HG03045 (cell line): ENCODE data around the gene ADAD2.

Experiments
- ATAC-seq: cut with Tn5 transposase; IDR thresholded peaks from one replicate; pipeline ENCODE4 v1.9.1; 2021; ENCODE audit warnings: mild to moderate bottlenecking, moderate library complexity; ENCODE audit not compliant: unreplicated experiment

The ADAD2 gene

DNA sequence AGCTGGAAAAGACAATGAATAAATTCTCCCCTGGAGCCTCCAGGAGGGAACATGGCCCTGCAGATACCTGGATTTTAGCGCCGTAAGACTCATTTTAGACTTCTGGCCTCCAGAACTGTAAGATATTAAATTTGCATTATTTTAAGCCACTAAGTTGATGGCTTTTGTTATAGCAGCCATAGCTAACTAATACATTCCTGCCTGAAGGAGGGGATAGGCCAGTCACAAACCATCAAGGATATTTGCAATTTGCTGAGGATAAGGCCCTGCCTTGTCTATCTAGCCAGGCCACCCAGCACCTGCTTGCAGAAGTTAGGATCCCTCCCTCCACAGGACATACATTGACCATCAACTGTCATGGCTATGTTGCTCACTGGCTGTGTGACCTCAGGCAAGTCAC lies 53.8 kb downstream of the ADAD2 start:
- ATAC-seq: no peak

DNA sequence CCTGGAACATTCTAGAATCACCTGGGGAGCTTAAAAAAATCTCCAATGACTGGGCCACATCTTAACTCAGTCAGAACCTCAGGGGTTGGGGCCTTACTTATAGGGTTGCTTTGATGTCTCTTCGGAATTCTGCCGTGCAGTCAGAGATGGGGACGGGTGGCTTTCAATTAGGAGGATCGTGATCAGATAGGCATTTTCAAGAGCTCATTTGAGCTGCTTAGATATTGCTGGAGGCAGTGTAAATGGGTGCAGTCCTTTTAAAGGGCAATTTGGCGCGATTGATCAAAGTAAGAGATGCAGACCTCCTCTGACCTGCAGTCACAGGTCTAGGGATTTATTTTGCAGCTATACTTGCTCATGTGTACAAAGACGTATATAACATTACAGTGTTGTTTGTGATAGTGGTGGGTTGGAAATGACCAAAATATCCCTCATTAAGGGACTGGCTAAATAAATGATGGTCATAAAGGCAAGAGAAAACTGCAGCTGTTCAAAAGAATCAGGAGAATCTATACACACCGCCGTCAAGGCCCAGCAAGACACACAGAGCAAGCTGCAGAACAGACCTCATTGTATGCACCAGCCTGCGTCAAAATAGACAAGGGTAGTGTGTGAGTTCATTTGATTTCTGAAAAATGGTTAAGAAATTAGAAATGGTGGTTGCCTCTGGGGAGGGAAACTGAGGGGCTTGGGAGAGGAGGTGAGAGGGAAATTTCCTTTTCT lies 55.2 kb downstream of the ADAD2 start:
- no peak for ATAC-seq

GRCh38 chr16:84246679-84247077 lies 55.7 kb downstream of the ADAD2 start:
- no peak for ATAC-seq
